Measurements from ENCODE around the gene OSBP2. TPM values are rescaled to one million over a fixed set of nuclear protein-coding genes. Genes with fewer than 3 reads are reported as not detected.
A peak's percentile ranks its signal among the peaks of the same experiment; 100 is the strongest.

OSBP2 gene
- 1.5 TPM for polyA plus RNA-seq (2013, experiment 1 of 2)
- 1.8 TPM for polyA plus RNA-seq (2013, experiment 2 of 2)

- Histone ChIP-seq H3K23ac (ENCODE audit: low read length) (peak within 1 kb of the TSS; percentile 37), H2BK120ac (ENCODE audit: low read depth, low read length) (no peak within 1 kb of the TSS), H4K5ac (ENCODE audit: low read length) (no peak within 1 kb of the TSS), H3K27me3 (ENCODE audit: insufficient read depth, low read length, poor library complexity) (peaks cover 8% of the 10 kb centered on the region), H3K56ac (ENCODE audit: low read length) (peak within 1 kb of the TSS; percentile 93), H2BK5ac (ENCODE audit: low read length) (no peak within 1 kb of the TSS), H3K27ac (ENCODE audit: low read depth, low read length) (no peak within 1 kb of the TSS), H3K9ac (ENCODE audit: low read length) (peak within 1 kb of the TSS; percentile 88), H3K4me1 (ENCODE audit: control insufficient read depth, low read depth, low read length) (no peaks in the 10 kb centered on the region), H2AK5ac (ENCODE audit: low read length) (no peak within 1 kb of the TSS), H3K79me1 (ENCODE audit: low read length) (no peaks in the 10 kb centered on the region), H3K4me2 (ENCODE audit: low read length) (peak within 1 kb of the TSS; percentile 98), H3K4me3 (ENCODE audit: low read length) (peak within 1 kb of the TSS; percentile 62), H3K36me3 (ENCODE audit: control insufficient read depth, insufficient read depth, low read length) (no peaks in the 10 kb centered on the region), H3K18ac (ENCODE audit: low read length) (no peak within 1 kb of the TSS), H3K79me2 (ENCODE audit: control insufficient read depth, insufficient read depth, low read length) (no peaks in the 10 kb centered on the region), H3K4ac (ENCODE audit: low read depth, low read length) (no peak within 1 kb of the TSS), H4K8ac (ENCODE audit: low read depth, low read length) (no peak within 1 kb of the TSS), H2BK15ac (replicated peaks; ENCODE audit: low read depth) (no peak within 1 kb of the TSS)
- WGBS (ENCODE audit: extremely low coverage, insufficient coverage, low lambda C conversion rate), result no CpG with 5 or more reads among the region's 88 CpGs
- no peak for DNase-seq
These were observed at the start of gene OSBP2 for GRCh38 chr22:30694640-30695350. TSS of gene OSBP2 (plus strand) at chr22:30694874. CDS start at chr22:30694910, 36 bp downstream.

GRCh38 chr22:30646518-30647160, 48.0 kb upstream of the OSBP2 start:
- H3K4me3 ChIP-seq (ENCODE audit: low read length), result no peak overlapping the region
- H3K23ac ChIP-seq (ENCODE audit: low read length), result no peak overlapping the region
- WGBS (ENCODE audit: extremely low coverage, insufficient coverage, low lambda C conversion rate), result no CpG with 5 or more reads among the region's 25 CpGs

GRCh38 chr22:30647536-30647935, 47.1 kb upstream of the OSBP2 start:
- Histone ChIP-seq H3K79me1 (ENCODE audit: low read length) (no peaks in the 10 kb centered on the region), H2AK5ac (ENCODE audit: low read length) (no peak overlapping the region), H3K9ac (ENCODE audit: low read length) (no peak overlapping the region), H3K27me3 (ENCODE audit: insufficient read depth, low read length, poor library complexity) (no peaks in the 10 kb centered on the region), H3K4me1 (ENCODE audit: control insufficient read depth, low read depth, low read length) (no peaks in the 10 kb centered on the region), H4K8ac (ENCODE audit: low read depth, low read length) (no peak overlapping the region), H3K4ac (ENCODE audit: low read depth, low read length) (no peak overlapping the region), H4K5ac (ENCODE audit: low read length) (no peak overlapping the region), H3K27ac (ENCODE audit: low read depth, low read length) (no peak overlapping the region), H3K79me2 (ENCODE audit: control insufficient read depth, insufficient read depth, low read length) (no peaks in the 10 kb centered on the region), H3K18ac (ENCODE audit: low read length) (no peak overlapping the region), H3K4me2 (ENCODE audit: low read length) (no peak overlapping the region), H2BK120ac (ENCODE audit: low read depth, low read length) (no peak overlapping the region), H2BK5ac (ENCODE audit: low read length) (no peak overlapping the region), H3K36me3 (ENCODE audit: control insufficient read depth, insufficient read depth, low read length) (no peaks in the 10 kb centered on the region), H2BK15ac (replicated peaks; ENCODE audit: low read depth) (no peak overlapping the region), H3K4me3 (ENCODE audit: low read length) (no peak overlapping the region), H3K56ac (ENCODE audit: low read length) (no peak overlapping the region), H3K23ac (ENCODE audit: low read length) (no peak overlapping the region)
- no peak for DNase-seq
- WGBS (ENCODE audit: extremely low coverage, insufficient coverage, low lambda C conversion rate), result no CpG with 5 or more reads among the region's 3 CpGs

More at GRCh38 chr22:30646518-30647160, 48.0 kb upstream of the OSBP2 start:
- no peaks in the 10 kb centered on the region for H3K79me2 ChIP-seq (ENCODE audit: control insufficient read depth, insufficient read depth, low read length)
- no peak overlapping the region for H4K8ac ChIP-seq (ENCODE audit: low read depth, low read length)
- no peak for DNase-seq
- no peak overlapping the region for H3K18ac ChIP-seq (ENCODE audit: low read length)
- no peak overlapping the region for H2BK15ac ChIP-seq (replicated peaks; ENCODE audit: low read depth)
- H3K9ac ChIP-seq (ENCODE audit: low read length), result no peak overlapping the region
- no peak overlapping the region for H2BK120ac ChIP-seq (ENCODE audit: low read depth, low read length)
- H3K4me2 ChIP-seq (ENCODE audit: low read length), result no peak overlapping the region
- H3K56ac ChIP-seq (ENCODE audit: low read length), result no peak overlapping the region
- no peak overlapping the region for H3K4ac ChIP-seq (ENCODE audit: low read depth, low read length)
- H4K5ac ChIP-seq (ENCODE audit: low read length), result no peak overlapping the region
- H3K27me3 ChIP-seq (ENCODE audit: insufficient read depth, low read length, poor library complexity), result no peaks in the 10 kb centered on the region
- H2BK5ac ChIP-seq (ENCODE audit: low read length), result no peak overlapping the region
- no peak overlapping the region for H3K27ac ChIP-seq (ENCODE audit: low read depth, low read length)
- H2AK5ac ChIP-seq (ENCODE audit: low read length), result no peak overlapping the region
- H3K36me3 ChIP-seq (ENCODE audit: control insufficient read depth, insufficient read depth, low read length), result no peaks in the 10 kb centered on the region
- H3K79me1 ChIP-seq (ENCODE audit: low read length), result no peaks in the 10 kb centered on the region
- no peaks in the 10 kb centered on the region for H3K4me1 ChIP-seq (ENCODE audit: control insufficient read depth, low read depth, low read length)

- Histone ChIP-seq H3K27ac (ENCODE audit: low read depth, low read length) (no peak overlapping the region), H2BK120ac (ENCODE audit: low read depth, low read length) (no peak overlapping the region), H3K18ac (ENCODE audit: low read length) (no peak overlapping the region), H3K4me1 (ENCODE audit: control insufficient read depth, low read depth, low read length) (no peaks in the 10 kb centered on the region), H3K79me2 (ENCODE audit: control insufficient read depth, insufficient read depth, low read length) (no peaks in the 10 kb centered on the region), H2BK5ac (ENCODE audit: low read length) (no peak overlapping the region), H3K27me3 (ENCODE audit: insufficient read depth, low read length, poor library complexity) (no peaks in the 10 kb centered on the region), H3K36me3 (ENCODE audit: control insufficient read depth, insufficient read depth, low read length) (no peaks in the 10 kb centered on the region), H2AK5ac (ENCODE audit: low read length) (no peak overlapping the region), H3K23ac (ENCODE audit: low read length) (no peak overlapping the region), H2BK15ac (replicated peaks; ENCODE audit: low read depth) (no peak overlapping the region), H3K4ac (ENCODE audit: low read depth, low read length) (no peak overlapping the region), H4K5ac (ENCODE audit: low read length) (no peak overlapping the region), H3K4me3 (ENCODE audit: low read length) (no peak overlapping the region), H3K56ac (ENCODE audit: low read length) (no peak overlapping the region), H4K8ac (ENCODE audit: low read depth, low read length) (no peak overlapping the region), H3K79me1 (ENCODE audit: low read length) (no peaks in the 10 kb centered on the region), H3K9ac (ENCODE audit: low read length) (no peak overlapping the region), H3K4me2 (ENCODE audit: low read length) (no peak overlapping the region)
- no peak for DNase-seq
- WGBS (ENCODE audit: extremely low coverage, insufficient coverage, low lambda C conversion rate), result no CpG with 5 or more reads among the region's 3 CpGs
These were observed 45.8 kb upstream of the OSBP2 start for GRCh38 chr22:30648825-30649224.

GRCh38 chr22:30649430-30650007, 45.2 kb upstream of the OSBP2 start:
- H3K4ac ChIP-seq (ENCODE audit: low read depth, low read length), result no peak overlapping the region
- no peaks in the 10 kb centered on the region for H3K79me2 ChIP-seq (ENCODE audit: control insufficient read depth, insufficient read depth, low read length)
- no peak overlapping the region for H4K5ac ChIP-seq (ENCODE audit: low read length)
- H3K18ac ChIP-seq (ENCODE audit: low read length), result no peak overlapping the region
- H2BK15ac ChIP-seq (replicated peaks; ENCODE audit: low read depth), result no peak overlapping the region
- no peaks in the 10 kb centered on the region for H3K4me1 ChIP-seq (ENCODE audit: control insufficient read depth, low read depth, low read length)
- no peak overlapping the region for H3K56ac ChIP-seq (ENCODE audit: low read length)
- no peak overlapping the region for H3K4me2 ChIP-seq (ENCODE audit: low read length)
- no peaks in the 10 kb centered on the region for H3K36me3 ChIP-seq (ENCODE audit: control insufficient read depth, insufficient read depth, low read length)
- H4K8ac ChIP-seq (ENCODE audit: low read depth, low read length), result no peak overlapping the region
- DNase-seq, result peak; percentile 72
- no peak overlapping the region for H2BK5ac ChIP-seq (ENCODE audit: low read length)
- H3K4me3 ChIP-seq (ENCODE audit: low read length), result no peak overlapping the region
- no peak overlapping the region for H2AK5ac ChIP-seq (ENCODE audit: low read length)
- no peaks in the 10 kb centered on the region for H3K27me3 ChIP-seq (ENCODE audit: insufficient read depth, low read length, poor library complexity)
- no peak overlapping the region for H3K23ac ChIP-seq (ENCODE audit: low read length)
- H2BK120ac ChIP-seq (ENCODE audit: low read depth, low read length), result no peak overlapping the region
- no peak overlapping the region for H3K27ac ChIP-seq (ENCODE audit: low read depth, low read length)
- no peaks in the 10 kb centered on the region for H3K79me1 ChIP-seq (ENCODE audit: low read length)
- no CpG with 5 or more reads among the region's 7 CpGs for WGBS (ENCODE audit: extremely low coverage, insufficient coverage, low lambda C conversion rate)
- no peak overlapping the region for H3K9ac ChIP-seq (ENCODE audit: low read length)

All from mesendoderm (in vitro differentiated cells).